ENCODE data around the gene KLF17. TPM values are rescaled to one million over a fixed set of nuclear protein-coding genes. Genes with fewer than 3 reads are reported as not detected.

The KLF17 gene
- total and polyA plus RNA-seq, 2 experiments from 2014 or later = not detected

GRCh38 chr1:44105810-44106209, 12.8 kb upstream of the KLF17 start:
- no peaks in the 10 kb centered on the region for H3K36me3 Mint-ChIP-seq (ENCODE audit: low read depth)
- H3K4me1 Mint-ChIP-seq = peaks cover 8% of the 10 kb centered on the region
- no peaks in the 10 kb centered on the region for H3K36me3 ChIP-seq (ENCODE audit: insufficient read depth)
- H3K27me3 Mint-ChIP-seq (ENCODE audit: insufficient read depth, low read depth, poor library complexity) = peaks cover 5% of the 10 kb centered on the region
- no peaks in the 10 kb centered on the region for H3K9me3 Mint-ChIP-seq
- H3K4me3 ChIP-seq = no peak overlapping the region
- no peaks in the 10 kb centered on the region for H3K79me2 ChIP-seq (replicated peaks; ENCODE audit: insufficient read depth)
- H3K27ac Mint-ChIP-seq = no peak overlapping the region
- no peaks in the 10 kb centered on the region for H3K9me2 ChIP-seq (ENCODE audit: insufficient read depth)
- no peaks in the 10 kb centered on the region for H3K27me3 ChIP-seq (ENCODE audit: insufficient read depth)
- no peak overlapping the region for H3K27ac ChIP-seq (ENCODE audit: low read depth)
- no peak for TF ChIP-seq POLR2AphosphoS5 (IDR thresholded peaks at IDR 0.05; ENCODE audit: low read depth)
- TF ChIP-seq REST (IDR thresholded peaks at IDR 0.05; ENCODE audit: unreplicated experiment) = no peak
- no peak for TF ChIP-seq CTCF (conservative IDR thresholded peaks at IDR 0.05; ENCODE audit: low read depth in 2 of 2)
- TF ChIP-seq ZNF331 (CRISPR knock-in tag; IDR thresholded peaks at IDR 0.05; ENCODE audit: low read depth) = no peak
- TF ChIP-seq NANOG (IDR thresholded peaks at IDR 0.05; ENCODE audit: borderline replicate concordance) = no peak
- no peak for TF ChIP-seq EZH2phosphoT487 (IDR thresholded peaks at IDR 0.05; ENCODE audit: unreplicated experiment)
- TF ChIP-seq ZNF462 (CRISPR knock-in tag; IDR thresholded peaks at IDR 0.05) = no peak
- TF ChIP-seq CREB1 (CRISPR knock-in tag; IDR thresholded peaks at IDR 0.05; ENCODE audit: low read depth) = no peak
- no peak for TF ChIP-seq JUNB (IDR thresholded peaks at IDR 0.05; ENCODE audit: unreplicated experiment)
- TF ChIP-seq EZH2 (IDR thresholded peaks at IDR 0.05; ENCODE audit: low read depth, unreplicated experiment) = no peak
- TF ChIP-seq ZNF114 (CRISPR knock-in tag; IDR thresholded peaks at IDR 0.05) = no peak
- TF ChIP-seq STAT1 (IDR thresholded peaks at IDR 0.05; ENCODE audit: unreplicated experiment) = no peak
- no peak for TF ChIP-seq ETS1 (IDR thresholded peaks at IDR 0.05)
- DNase-seq (ENCODE audit: low spot score) = no peak
- H3F3A ChIP-seq (replicated peaks; ENCODE audit: low read depth) = no peaks in the 10 kb centered on the region
- H4K20me1 ChIP-seq (replicated peaks; ENCODE audit: insufficient read depth) = no peaks in the 10 kb centered on the region; the same call in 1 of the 2 replicates
- H3K4me2 ChIP-seq = no peak overlapping the region
- peaks cover 10% of the 10 kb centered on the region for H3K4me1 ChIP-seq (ENCODE audit: insufficient read depth)
- H3K4me3 Mint-ChIP-seq = no peak overlapping the region
- ATAC-seq = no peak
- no peak overlapping the region for H2AFZ ChIP-seq

All from GM23338 (cell line).